LNCAP (cell line): ENCODE measurements around the gene GRIPAP1.

Experiments
- CTCF ChIP-seq: fragments of 450-650 bp; IDR thresholded peaks from 2 replicates; pipeline ENCODE4 v1.5.1; 2017; ENCODE audit warnings: mild to moderate bottlenecking

Gene GRIPAP1

GRCh38 chrX:49002091-49002935, at the start of gene GRIPAP1:
TSS of gene GRIPAP1 (minus strand) at chrX:49002264. CDS start at chrX:49002229, 35 bp downstream.
- no peak for TF ChIP-seq CTCF

GRCh38 chrX:49043987-49044281, 41.9 kb upstream of the GRIPAP1 start:
- TF ChIP-seq CTCF, result no peak

- peak; percentile 53 for TF ChIP-seq CTCF
Measured at GRCh38 chrX:49043220-49043986, 41.3 kb upstream of the GRIPAP1 start, which contains the start of gene TFE3. TSS of gene TFE3 (minus strand) at chrX:49043357. CDS start at chrX:49043226, 131 bp downstream.

- TF ChIP-seq CTCF, result no peak
Measured at GRCh38 chrX:49042581-49043219, 40.6 kb upstream of the GRIPAP1 start.

- no peak for TF ChIP-seq CTCF
Measured at GRCh38 chrX:49041744-49042580, 39.9 kb upstream of the GRIPAP1 start.

- TF ChIP-seq CTCF, result no peak
Measured at GRCh38 chrX:49040376-49040955, 38.4 kb upstream of the GRIPAP1 start.
